Muscle of arm (tissue), 12 donors: ENCODE data around the gene ART3. TPM values are rescaled to one million over a fixed set of nuclear protein-coding genes. Genes with fewer than 3 reads are reported as not detected.

Source experiments
- DNase-seq: peaks from one replicate; pipeline ENCODE4 v3.0.0-alpha.2; 2013
- polyA plus RNA-seq, 12 donors: library from polyadenylated mRNA; unstranded; fragments of 120-200 nt; gene quantifications; one replicate each; pipeline ENCODE4 v1.2.1, GENCODE V29; 2013; ENCODE audit not compliant: insufficient read length in 12 of 12

Gene ART3
- polyA plus RNA-seq, 12 donors, result 15.2 to 72.3 (median 29.6) TPM; not detected in 1

- DNase-seq, result no peak
Measured at GRCh38 chr4:76144546-76144945, 70.0 kb downstream of the ART3 start.

- peak; percentile 65 for DNase-seq
Measured at GRCh38 chr4:76147454-76148141, 73.1 kb downstream of the ART3 start.

- DNase-seq, result peak; percentile 97
Measured at GRCh38 chr4:76148142-76148865, 73.8 kb downstream of the ART3 start, which contains the start of gene NUP54. NUP54 (minus strand) TSS chr4:76148397; CDS start chr4:76148374, 23 bp downstream.

- no peak for DNase-seq
Measured at GRCh38 chr4:76153356-76153755, 78.8 kb downstream of the ART3 start.

- no peak for DNase-seq
Measured at GRCh38 chr4:76155979-76156378, 81.5 kb downstream of the ART3 start.

DNA sequence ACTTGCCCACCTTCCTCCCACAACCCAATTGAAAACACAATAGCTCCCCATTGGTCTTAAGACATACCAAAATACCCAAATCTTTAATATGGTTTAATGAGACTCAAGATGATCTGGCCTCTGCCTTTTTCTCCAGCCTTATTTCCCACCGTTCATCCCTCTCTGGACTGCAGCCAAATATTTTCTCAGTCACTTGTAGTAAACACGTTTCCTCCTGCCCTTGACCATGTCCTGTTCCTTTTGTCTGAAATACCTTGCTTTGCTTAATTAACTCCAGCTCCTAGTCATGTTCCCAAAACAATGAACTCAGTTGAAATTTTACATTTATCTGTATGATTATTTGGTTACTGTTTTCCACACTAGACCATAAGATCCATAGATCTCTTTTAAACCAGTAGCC, 82.1 kb downstream of the ART3 start:
- DNase-seq, result no peak

DNA sequence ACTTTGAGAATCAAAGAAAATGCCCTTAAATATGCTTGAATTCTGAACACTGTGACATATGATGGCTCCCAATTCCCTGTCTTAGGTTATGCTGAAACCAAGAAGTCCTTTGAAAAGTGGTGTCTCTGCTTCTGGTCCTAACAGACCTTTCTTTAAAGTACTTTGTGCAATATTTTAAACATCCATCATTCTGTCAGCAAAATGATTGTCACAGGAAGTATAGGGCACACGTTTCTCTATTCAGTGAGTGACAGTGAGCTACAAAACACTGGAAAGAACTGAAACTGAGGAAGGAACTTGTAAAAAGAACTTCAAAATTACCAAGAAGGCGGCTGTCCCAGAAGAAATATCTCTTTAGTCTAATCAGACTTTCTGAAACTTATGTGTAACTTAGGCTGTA, 85.8 kb downstream of the ART3 start:
- DNase-seq, result no peak

Other genes starting within 250 kb of the ART3 start
- gene PPEF2, start 172.3 kb upstream of the ART3 start, polyA plus RNA-seq, result under 1 TPM in 5 of 12 donors, not detected in 7; 0.07 to 0.69 (median 0.26) TPM
- gene NAAA, start 133.7 kb upstream of the ART3 start, polyA plus RNA-seq, result 10 to 100 TPM in 11 of 12 donors, not detected in 1; 11.1 to 66.3 (median 15.6) TPM
- 10 to 100 TPM in 11 of 12 donors, not detected in 1; 25.8 to 49.3 (median 32.2) TPM for gene SDAD1, start 83.8 kb upstream of the ART3 start, polyA plus RNA-seq
- 1 to 10 TPM in 1 of 12 donors, under 1 TPM in 8, not detected in 3; 0.11 to 1.2 (median 0.26) TPM for gene CXCL9, start 67.2 kb upstream of the ART3 start, polyA plus RNA-seq
- gene CXCL10, start 51.2 kb upstream of the ART3 start, polyA plus RNA-seq, result 1 to 10 TPM in 2 of 12 donors, under 1 TPM in 7, not detected in 3; 0.26 to 1.9 (median 0.70) TPM
- under 1 TPM in 5 of 12 donors, not detected in 7; 0.08 to 0.30 (median 0.21) TPM for gene CXCL11, start 38.6 kb upstream of the ART3 start, polyA plus RNA-seq
- gene NUP54, start 73.7 kb downstream of the ART3 start, polyA plus RNA-seq, result 10 to 100 TPM in 11 of 12 donors, not detected in 1; 29.9 to 65.2 (median 44.9) TPM
- 100 to 1,000 TPM in 11 of 12 donors, not detected in 1; 129 to 215 (median 159) TPM for gene SCARB2, start 139.1 kb downstream of the ART3 start, polyA plus RNA-seq
- gene FAM47E, start 177.0 kb downstream of the ART3 start, polyA plus RNA-seq, result 1 to 10 TPM in 9 of 12 donors, under 1 TPM in 1, not detected in 2; 0.67 to 5.2 (median 1.6) TPM
- gene STBD1, start 232.0 kb downstream of the ART3 start, polyA plus RNA-seq, result 10 to 100 TPM in 10 of 12 donors, 1 to 10 TPM in 1, not detected in 1; 8.8 to 60.2 (median 31.3) TPM